ENCODE data around the gene POM121C. TPM values are rescaled to one million over a fixed set of nuclear protein-coding genes. Genes with fewer than 3 reads are reported as not detected.
A peak's percentile ranks its signal among the peaks of the same experiment; 100 is the strongest.
"Not testable (repeated sequence)": the region's sequence is repeated elsewhere in the genome, so short reads cannot be mapped to it uniquely, and the experiment has no call there.

Gene POM121C
- total RNA-seq (2014; rRNA removed; shearing (Covaris generic)), result 15.4 and 18.5 TPM in 2 replicates

GRCh38 chr7:75485979-75486643, at the start of gene POM121C:
POM121C (minus strand) TSS chr7:75486299; CDS start chr7:75441496, 44,803 bp downstream.
- H3K27ac ChIP-seq, result peak within 1 kb of the TSS; percentile 58
- H3K9me3 ChIP-seq (replicated peaks); H3K36me3 ChIP-seq; H3K27me3 ChIP-seq; H3K4me1 ChIP-seq: not testable (repeated sequence)
- DNase-seq, result peak; percentile 94 to 96
- H3K4me3 ChIP-seq, result peak within 1 kb of the TSS; percentile 100

GRCh38 chr7:75534727-75535307, 48.7 kb upstream of the POM121C start:
- H3K4me1 ChIP-seq, result peaks cover 17% of the 10 kb centered on the region
- no peaks in the 10 kb centered on the region for H3K27me3 ChIP-seq
- no peaks in the 10 kb centered on the region for H3K9me3 ChIP-seq (replicated peaks)
- no peak overlapping the region for H3K27ac ChIP-seq
- no peak overlapping the region for H3K4me3 ChIP-seq
- DNase-seq, result peak in 1 of 2 experiments; percentile 13
- H3K36me3 ChIP-seq, result peaks cover 15% of the 10 kb centered on the region

- no peaks in the 10 kb centered on the region for H3K27me3 ChIP-seq
- peaks cover 17% of the 10 kb centered on the region for H3K4me1 ChIP-seq
- no peak overlapping the region for H3K4me3 ChIP-seq
- no peak for DNase-seq
- no peaks in the 10 kb centered on the region for H3K9me3 ChIP-seq (replicated peaks)
- H3K27ac ChIP-seq, result no peak overlapping the region
- peaks cover 15% of the 10 kb centered on the region for H3K36me3 ChIP-seq
Measured at GRCh38 chr7:75533926-75534325, 47.8 kb upstream of the POM121C start.

GRCh38 chr7:75532639-75533038, 46.5 kb upstream of the POM121C start:
- Histone ChIP-seq H3K4me3 (no peak overlapping the region), H3K27ac (no peak overlapping the region), H3K9me3 (replicated peaks) (no peaks in the 10 kb centered on the region), H3K4me1 (peaks cover 17% of the 10 kb centered on the region), H3K27me3 (no peaks in the 10 kb centered on the region), H3K36me3 (peaks cover 9% of the 10 kb centered on the region)
- no peak for DNase-seq

- H3K36me3 ChIP-seq, result peaks cover 2% of the 10 kb centered on the region; the same call in 1 of the 2 replicates
- H3K9me3 ChIP-seq (replicated peaks), result no peaks in the 10 kb centered on the region
- peaks cover 17% of the 10 kb centered on the region for H3K4me1 ChIP-seq
- H3K27ac ChIP-seq, result no peak overlapping the region
- H3K27me3 ChIP-seq, result no peaks in the 10 kb centered on the region
- H3K4me3 ChIP-seq, result no peak overlapping the region
- DNase-seq, result peak; percentile 72 to 81
Measured at GRCh38 chr7:75531359-75531821, 45.3 kb upstream of the POM121C start.

GRCh38 chr7:75527224-75527722, 41.2 kb upstream of the POM121C start:
- H3K36me3 ChIP-seq, result peaks cover 24% of the 10 kb centered on the region
- not testable (repeated sequence) for H3K27me3 ChIP-seq; H3K9me3 ChIP-seq (replicated peaks)
- peaks cover 15% of the 10 kb centered on the region for H3K4me1 ChIP-seq
- peak overlapping the region; percentile 73 for H3K4me3 ChIP-seq
- peak overlapping the region; percentile 46 for H3K27ac ChIP-seq
- peak in 1 of 2 experiments; percentile 20 for DNase-seq

GRCh38 chr7:75521727-75522126, 35.6 kb upstream of the POM121C start:
- not testable (repeated sequence) for H3K9me3 ChIP-seq (replicated peaks); H3K27ac ChIP-seq; H3K4me1 ChIP-seq; H3K4me3 ChIP-seq; DNase-seq; H3K27me3 ChIP-seq
- H3K36me3 ChIP-seq, result peaks cover 55% of the 10 kb centered on the region

- H3K36me3 ChIP-seq, result peaks cover 49% of the 10 kb centered on the region
Measured at GRCh38 chr7:75518842-75519241, 32.7 kb upstream of the POM121C start.

GRCh38 chr7:75509033-75509432, 22.9 kb upstream of the POM121C start:
- H3K27me3 ChIP-seq, DNase-seq: not testable (repeated sequence)

More at GRCh38 chr7:75518842-75519241, 32.7 kb upstream of the POM121C start:
- not testable (repeated sequence) for H3K4me1 ChIP-seq; H3K4me3 ChIP-seq; DNase-seq; H3K27ac ChIP-seq; H3K27me3 ChIP-seq; H3K9me3 ChIP-seq (replicated peaks)

GRCh38 chr7:75492020-75492419, 5.9 kb upstream of the POM121C start, which contains the start of gene SPDYE5:
SPDYE5 (plus strand) TSS chr7:75492320; CDS start chr7:75494048, 1,728 bp downstream.
- H3K4me1 ChIP-seq; H3K27ac ChIP-seq; H3K27me3 ChIP-seq; H3K36me3 ChIP-seq; H3K9me3 ChIP-seq (replicated peaks); H3K4me3 ChIP-seq; DNase-seq: not testable (repeated sequence)

More at GRCh38 chr7:75509033-75509432, 22.9 kb upstream of the POM121C start:
- H3K27ac ChIP-seq; H3K36me3 ChIP-seq; H3K9me3 ChIP-seq (replicated peaks); H3K4me1 ChIP-seq; H3K4me3 ChIP-seq: not testable (repeated sequence)

GRCh38 chr7:75485355-75485978, 632 bp downstream of the POM121C start:
- peak overlapping the region; percentile 100 for H3K4me3 ChIP-seq
- peak overlapping the region; percentile 58 for H3K27ac ChIP-seq
- peak; percentile 10 to 29 for DNase-seq
- H3K27me3 ChIP-seq; H3K4me1 ChIP-seq; H3K9me3 ChIP-seq (replicated peaks); H3K36me3 ChIP-seq: not testable (repeated sequence)

- H3K9me3 ChIP-seq (replicated peaks); H3K4me3 ChIP-seq; DNase-seq; H3K36me3 ChIP-seq; H3K4me1 ChIP-seq; H3K27ac ChIP-seq; H3K27me3 ChIP-seq: not testable (repeated sequence)
Measured at GRCh38 chr7:75480313-75480712, 5.8 kb downstream of the POM121C start.

- not testable (repeated sequence) for H3K27ac ChIP-seq; H3K27me3 ChIP-seq; H3K4me1 ChIP-seq; H3K9me3 ChIP-seq (replicated peaks); H3K36me3 ChIP-seq; DNase-seq; H3K4me3 ChIP-seq
Measured at GRCh38 chr7:75477457-75477856, 8.6 kb downstream of the POM121C start.

GRCh38 chr7:75470166-75470565, 15.9 kb downstream of the POM121C start:
- H3K4me1 ChIP-seq; DNase-seq; H3K36me3 ChIP-seq; H3K9me3 ChIP-seq (replicated peaks); H3K27me3 ChIP-seq; H3K27ac ChIP-seq; H3K4me3 ChIP-seq: not testable (repeated sequence)

- not testable (repeated sequence) for H3K36me3 ChIP-seq, DNase-seq
Measured at GRCh38 chr7:75460541-75460940, 25.6 kb downstream of the POM121C start.

More at GRCh38 chr7:75460541-75460940, 25.6 kb downstream of the POM121C start:
- H3K4me1 ChIP-seq; H3K4me3 ChIP-seq; H3K27ac ChIP-seq; H3K27me3 ChIP-seq; H3K9me3 ChIP-seq (replicated peaks): not testable (repeated sequence)

Measured in SJCRH30 (cell line).